ENCODE results near the gene SHC3.

- no peak for TF ChIP-seq CTCF (conservative IDR thresholded peaks at IDR 0.05 in 1 of 2, IDR thresholded peaks at IDR 0.05 in 1 of 2; ENCODE audit: low read depth in 1 of 2, low read length in 2 of 2)
- no peak for TF ChIP-seq EZH2 (IDR thresholded peaks at IDR 0.05; ENCODE audit: low read length, missing control alignments)
Observed at GRCh38 chr9:89113851-89114250, 64.8 kb downstream of the SHC3 start.
